Gastrocnemius medialis (tissue), 4 donors: ENCODE data around the gene DNAJC5G. TPM values are rescaled to one million over a fixed set of nuclear protein-coding genes. Genes with fewer than 3 reads are reported as not detected.

Experiments
- ATAC-seq, 2 donors: fragments of 150-250 bp; one replicate each; pipeline ENCODE4 v1.9.1; 2016
- DNase-seq, 2 donors: peaks; one replicate each; pipeline ENCODE4 v3.0.0-alpha.2; 2019
- H3K27ac ChIP-seq, 4 donors: fragments of 200-600 bp; sonication (generic); 1 replicate in 1 of 4; 2 replicates in 3 of 4; pipeline ENCODE4 v1.5.1; 2016 to 2018; ENCODE audit warnings: mild to moderate bottlenecking in 2 of 4, moderate library complexity in 1 of 4
- H3K27me3 ChIP-seq, 3 donors: fragments of 200-600 bp; sonication (generic) in 2 of 3; 1 replicate in 1 of 3; 2 replicates in 2 of 3; pipeline versions ENCODE4 v1.5.1 to v1.6.0; 2016 to 2019; ENCODE audit warnings: mild to moderate bottlenecking in 1 of 3, moderate library complexity in 1 of 3
- H3K36me3 ChIP-seq, 2 donors: fragments of 200-600 bp; sonication (generic) in 1 of 2; one replicate each; pipeline ENCODE4 v1.5.1; 2017 to 2018
- H3K4me1 ChIP-seq, 2 donors: fragments of 200-600 bp; sonication (generic) in 1 of 2; one replicate each; pipeline ENCODE4 v1.5.1; 2016 to 2017; ENCODE audit warnings: mild to moderate bottlenecking in 2 of 2
- H3K4me3 ChIP-seq, 4 donors: fragments of 200-600 bp; sonication (generic) in 3 of 4; 1 replicate in 1 of 4; 2 replicates in 3 of 4; pipeline ENCODE4 v1.5.1; 2016 to 2019; ENCODE audit warnings: mild to moderate bottlenecking in 2 of 4
- H3K9me3 ChIP-seq, 3 donors: fragments of 200-600 bp; sonication (generic) in 2 of 3; 1 replicate in 1 of 3; 2 replicates in 2 of 3; pipeline ENCODE4 v1.5.1; 2016 to 2019
- CTCF ChIP-seq, 5 experiments: fragments of 450-650 bp in 3 of 5; fragments of 200-600 bp in 2 of 5; sonication (generic) in 2 of 5; IDR thresholded peaks in 4 of 5; conservative IDR thresholded peaks in 1 of 5; 1 replicate in 4 of 5; 2 replicates in 1 of 5; pipeline ENCODE4 v1.5.1; 2016 to 2019; ENCODE audit warnings: antibody characterized with exemption in 5 of 5, mild to moderate bottlenecking in 3 of 5, moderate library complexity in 3 of 5
- POLR2A ChIP-seq, 2 donors: fragments of 450-650 bp; IDR thresholded peaks; one replicate each; pipeline ENCODE4 v1.6.1; 2017; ENCODE audit warnings: antibody characterized with exemption in 2 of 2, mild to moderate bottlenecking in 2 of 2, moderate library complexity in 2 of 2
- in situ Hi-C, 4 donors: fragments of 200-750 bp; cut with MboI; loops; one replicate each; pipeline versions ENCODE4 v1.15.0 to v1.8.0; 2017; ENCODE audit warnings: low sequenced_read_pairs in 4 of 4
- intact Hi-C: fragments of 100-400 bp; cut with DNase I; formaldehyde crosslinking; loops from one replicate; pipeline ENCODE4 v1.15.1; 2023; ENCODE audit warnings: low total_unique reads
- total RNA-seq, 4 donors: library from RNA; depleted of rRNA; stranded (reverse); fragments of >200 nt; gene quantifications; one replicate each; pipeline versions ENCODE4 v1.1.0 to v1.2.3, GENCODE V29; 2016

DNAJC5G gene
- total RNA-seq, 4 donors from 2014 or later = not detected

- Histone ChIP-seq H3K36me3 (no peaks in the 10 kb centered on the region), H3K27me3 (peaks cover 11 to 25% (median 19%) of the 10 kb centered on the region in 3 donors), H3K27ac (no peak overlapping the region), H3K9me3 (no peaks in the 10 kb centered on the region), H3K4me3 (no peak overlapping the region), H3K4me1 (no peaks in the 10 kb centered on the region)
- in situ Hi-C loops (no loop called here), intact Hi-C loops (no loop called here)
- no peak for DNase-seq
- ATAC-seq = no peak
- TF ChIP-seq CTCF (IDR thresholded peaks at IDR 0.05 in 4 of 5, conservative IDR thresholded peaks at IDR 0.05 in 1 of 5) (no peak), POLR2A (IDR thresholded peaks at IDR 0.05) (no peak)
Observed at GRCh38 chr2:27255660-27256059, 19.6 kb upstream of the DNAJC5G start.

GRCh38 chr2:27256855-27257454 lies 18.3 kb upstream of the DNAJC5G start:
- ATAC-seq = no peak
- intact Hi-C loops = no loop called here
- Histone ChIP-seq H3K27me3 (peaks cover 24 to 38% (median 32%) of the 10 kb centered on the region in 3 donors), H3K36me3 (no peaks in the 10 kb centered on the region), H3K27ac (no peak overlapping the region), H3K9me3 (no peaks in the 10 kb centered on the region), H3K4me1 (peaks cover 0 to 2% of the 10 kb centered on the region in 2 donors), H3K4me3 (no peak overlapping the region)
- TF ChIP-seq CTCF (IDR thresholded peaks at IDR 0.05 in 4 of 5, conservative IDR thresholded peaks at IDR 0.05 in 1 of 5) (no peak), POLR2A (IDR thresholded peaks at IDR 0.05) (no peak)
- in situ Hi-C loops = no loop called here
- DNase-seq = no peak

GRCh38 chr2:27258051-27258450 lies 17.2 kb upstream of the DNAJC5G start:
- TF ChIP-seq CTCF (IDR thresholded peaks at IDR 0.05 in 4 of 5, conservative IDR thresholded peaks at IDR 0.05 in 1 of 5) (no peak), POLR2A (IDR thresholded peaks at IDR 0.05) (no peak)
- intact Hi-C loops = no loop called here

GRCh38 chr2:27261241-27261925 lies 13.8 kb upstream of the DNAJC5G start:
- in situ Hi-C loops = no loop called here
- no peak overlapping the region for H3K27ac ChIP-seq
- peaks cover 25 to 26% of the 10 kb centered on the region in 2 donors for H3K4me1 ChIP-seq
- intact Hi-C loops = no loop called here
- no peak for ATAC-seq
- TF ChIP-seq POLR2A (IDR thresholded peaks at IDR 0.05) (no peak), CTCF (IDR thresholded peaks at IDR 0.05 in 4 of 5, conservative IDR thresholded peaks at IDR 0.05 in 1 of 5) (no peak)
- H3K4me3 ChIP-seq = no peak overlapping the region
- peaks cover 68 to 80% (median 71%) of the 10 kb centered on the region in 3 donors for H3K27me3 ChIP-seq
- H3K36me3 ChIP-seq = no peaks in the 10 kb centered on the region
- H3K9me3 ChIP-seq = no peaks in the 10 kb centered on the region
- DNase-seq = no peak

More at GRCh38 chr2:27258051-27258450, 17.2 kb upstream of the DNAJC5G start:
- no peak for DNase-seq
- no peak for ATAC-seq
- Histone ChIP-seq H3K4me3 (no peak overlapping the region), H3K9me3 (no peaks in the 10 kb centered on the region), H3K27me3 (peaks cover 35 to 47% (median 43%) of the 10 kb centered on the region in 3 donors), H3K27ac (no peak overlapping the region), H3K36me3 (no peaks in the 10 kb centered on the region), H3K4me1 (peaks cover 7 to 9% of the 10 kb centered on the region in 2 donors)
- in situ Hi-C loops = no loop called here
